Fibroblast of villous mesenchyme (primary cell): ENCODE data around the gene UNC5A. TPM values are rescaled to one million over a fixed set of nuclear protein-coding genes. Genes with fewer than 3 reads are reported as not detected.

ENCODE experiments used
- DNase-seq: peaks from one replicate; pipeline ENCODE4 v3.0.0-alpha.2; 2010; ENCODE audit warnings: low read depth
- H3K4me3 ChIP-seq: 2 replicates; pipeline ENCODE4 v1.5.1; 2011; ENCODE audit warnings: low read depth, mild to moderate bottlenecking, low read length
- total RNA-seq: library from RNA; depleted of rRNA; stranded (reverse); fragments of >200 nt; gene quantifications from 2 replicates; pipeline ENCODE4 v1.2.3, GENCODE V29; 2012
- TF ChIP-seq, protein P1 (sequence below): IDR thresholded peaks from 2 replicates; pipeline ENCODE4 v1.5.1; 2012; ENCODE audit warnings: low read depth, mild to moderate bottlenecking, low read length; ENCODE audit not compliant: insufficient read depth

Gene UNC5A
- total RNA-seq, 1 donor = not detected

DNA sequence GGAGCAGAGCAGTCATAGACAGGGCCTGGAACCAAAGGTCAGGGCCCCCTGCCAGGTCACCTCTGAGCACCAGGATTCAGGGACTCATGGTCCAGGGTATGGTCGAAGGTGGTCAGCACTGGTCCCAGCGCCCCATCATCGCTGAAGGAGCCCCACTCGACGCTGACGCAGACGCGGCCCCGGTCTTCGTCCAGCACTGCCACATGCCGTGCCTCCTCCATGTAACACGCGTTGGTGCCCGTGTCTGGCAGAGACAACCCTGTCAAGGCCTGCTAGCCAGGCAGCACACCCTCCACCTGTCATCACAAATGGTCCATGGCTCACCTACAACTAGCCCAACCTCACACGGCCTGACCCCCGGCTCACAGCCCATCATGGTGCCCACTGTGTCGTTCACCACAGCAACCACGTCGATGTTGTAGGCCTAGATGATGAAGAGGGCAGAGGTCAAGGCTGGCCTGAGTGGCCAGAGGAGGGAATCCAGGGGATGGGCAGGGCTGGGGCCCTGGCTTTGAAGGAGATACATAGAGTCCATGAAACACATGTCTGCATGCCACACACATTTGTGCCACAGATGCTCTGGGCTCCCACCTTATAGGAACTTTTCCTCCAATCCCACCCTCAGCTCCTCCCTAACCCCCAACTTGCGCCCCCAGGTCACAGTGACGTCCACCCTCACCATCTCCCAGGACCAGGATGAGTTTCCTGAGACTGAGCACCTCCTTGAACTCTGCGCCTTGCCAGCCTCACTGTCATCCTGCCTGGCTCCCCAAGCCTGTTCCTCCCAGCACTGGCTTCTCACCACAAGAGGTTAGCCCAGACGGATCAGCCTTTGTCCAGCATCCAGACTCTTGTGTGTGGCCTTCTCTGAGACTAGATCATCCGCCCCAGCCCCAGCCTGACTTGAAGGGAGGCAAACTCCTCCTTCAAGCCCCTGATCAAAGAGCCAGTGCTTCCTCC is 79.2 kb downstream of the UNC5A start:
- no peak overlapping the region for H3K4me3 ChIP-seq
- DNase-seq = no peak
- TF ChIP-seq, protein P1, sequence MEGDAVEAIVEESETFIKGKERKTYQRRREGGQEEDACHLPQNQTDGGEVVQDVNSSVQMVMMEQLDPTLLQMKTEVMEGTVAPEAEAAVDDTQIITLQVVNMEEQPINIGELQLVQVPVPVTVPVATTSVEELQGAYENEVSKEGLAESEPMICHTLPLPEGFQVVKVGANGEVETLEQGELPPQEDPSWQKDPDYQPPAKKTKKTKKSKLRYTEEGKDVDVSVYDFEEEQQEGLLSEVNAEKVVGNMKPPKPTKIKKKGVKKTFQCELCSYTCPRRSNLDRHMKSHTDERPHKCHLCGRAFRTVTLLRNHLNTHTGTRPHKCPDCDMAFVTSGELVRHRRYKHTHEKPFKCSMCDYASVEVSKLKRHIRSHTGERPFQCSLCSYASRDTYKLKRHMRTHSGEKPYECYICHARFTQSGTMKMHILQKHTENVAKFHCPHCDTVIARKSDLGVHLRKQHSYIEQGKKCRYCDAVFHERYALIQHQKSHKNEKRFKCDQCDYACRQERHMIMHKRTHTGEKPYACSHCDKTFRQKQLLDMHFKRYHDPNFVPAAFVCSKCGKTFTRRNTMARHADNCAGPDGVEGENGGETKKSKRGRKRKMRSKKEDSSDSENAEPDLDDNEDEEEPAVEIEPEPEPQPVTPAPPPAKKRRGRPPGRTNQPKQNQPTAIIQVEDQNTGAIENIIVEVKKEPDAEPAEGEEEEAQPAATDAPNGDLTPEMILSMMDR = no peak

GRCh38 chr5:176890455-176891330 is 80.3 kb downstream of the UNC5A start:
- TF ChIP-seq, protein P1 = no peak
- no peak overlapping the region for H3K4me3 ChIP-seq
- DNase-seq = no peak

DNA sequence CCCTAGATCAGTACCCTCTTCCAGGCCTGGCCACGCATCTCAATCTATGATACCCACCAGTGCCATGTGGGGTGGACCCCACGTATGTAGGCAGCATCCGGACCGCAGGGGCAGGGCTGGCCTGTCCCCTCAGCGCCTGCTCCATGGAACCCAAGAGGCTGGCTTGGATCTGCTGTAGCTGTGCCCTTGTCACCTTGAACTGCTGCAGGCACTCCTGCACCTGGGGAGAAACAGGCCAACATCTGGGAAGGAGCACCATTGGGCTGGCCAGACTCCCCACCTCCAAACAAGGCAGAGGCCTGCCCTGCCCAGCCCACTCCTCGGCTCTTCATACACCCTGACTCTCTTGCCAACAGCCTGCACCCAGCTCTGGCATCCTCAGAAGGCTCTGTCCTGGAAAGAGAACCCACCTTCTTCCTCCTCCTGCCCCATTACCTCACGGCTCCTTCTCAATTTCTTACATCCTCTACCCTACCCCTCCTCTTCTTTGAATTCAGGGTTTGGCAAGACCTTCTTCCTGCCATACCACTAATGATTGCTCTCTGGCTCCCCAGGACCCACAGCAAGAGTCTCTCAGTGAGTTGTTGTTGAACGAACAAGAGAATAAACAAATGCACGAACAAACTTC is 81.1 kb downstream of the UNC5A start:
- DNase-seq = no peak
- TF ChIP-seq, protein P1 = no peak
- no peak overlapping the region for H3K4me3 ChIP-seq

DNA sequence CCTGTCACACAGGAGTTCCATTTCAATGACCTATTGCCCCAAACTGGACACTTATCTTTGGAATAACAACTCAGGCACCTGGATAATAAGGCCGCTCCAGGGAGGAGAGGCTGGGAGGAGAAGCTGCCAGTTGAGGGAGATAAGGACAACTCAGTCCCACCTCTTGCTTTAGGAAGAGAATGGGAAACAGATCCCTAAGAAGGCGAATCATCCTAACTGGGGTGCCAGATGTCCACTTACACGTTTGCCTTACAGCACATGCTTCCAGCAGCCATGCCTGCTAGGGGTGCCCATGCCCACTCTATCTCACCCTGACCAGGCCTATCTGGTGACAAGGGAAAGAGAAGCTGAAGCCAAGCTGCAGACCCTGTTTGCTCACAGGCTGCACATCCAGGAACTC is 82.3 kb downstream of the UNC5A start:
- TF ChIP-seq, protein P1 = no peak
- no peak for DNase-seq
- H3K4me3 ChIP-seq = no peak overlapping the region

GRCh38 chr5:176894298-176894697 is 83.9 kb downstream of the UNC5A start:
- no peak for DNase-seq
- H3K4me3 ChIP-seq = no peak overlapping the region
- TF ChIP-seq, protein P1 = no peak

DNA sequence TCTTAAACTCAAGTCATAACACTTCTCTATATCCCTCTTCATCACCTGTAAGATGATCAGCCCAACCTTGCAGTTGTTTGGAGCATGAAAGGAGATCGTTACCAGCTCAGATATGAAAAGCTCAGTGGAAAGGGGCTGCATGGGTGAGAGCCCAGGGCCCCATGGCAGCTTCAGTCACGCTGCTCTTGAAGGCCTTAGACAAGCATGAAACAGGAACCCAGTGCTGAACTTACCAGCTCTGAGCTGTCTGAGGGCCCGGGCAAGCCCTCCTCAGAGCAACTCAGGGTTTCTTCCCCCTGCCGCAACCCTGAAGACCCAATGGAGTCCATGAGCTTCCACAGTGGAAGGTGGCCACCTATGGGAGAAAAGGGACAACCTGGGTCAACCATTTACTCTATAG is 85.5 kb downstream of the UNC5A start:
- DNase-seq = no peak
- H3K4me3 ChIP-seq = no peak overlapping the region
- TF ChIP-seq, protein P1 = no peak
